ENCODE data around the gene SCPEP1. TPM values are rescaled to one million over a fixed set of nuclear protein-coding genes. Genes with fewer than 3 reads are reported as not detected.

Gene SCPEP1
- total RNA-seq, 3 donors from 2014 or later (not counting 1 experiment from before 2014, with no cell fraction given) = 28.7 to 37.2 (median 35.3) TPM

DNA sequence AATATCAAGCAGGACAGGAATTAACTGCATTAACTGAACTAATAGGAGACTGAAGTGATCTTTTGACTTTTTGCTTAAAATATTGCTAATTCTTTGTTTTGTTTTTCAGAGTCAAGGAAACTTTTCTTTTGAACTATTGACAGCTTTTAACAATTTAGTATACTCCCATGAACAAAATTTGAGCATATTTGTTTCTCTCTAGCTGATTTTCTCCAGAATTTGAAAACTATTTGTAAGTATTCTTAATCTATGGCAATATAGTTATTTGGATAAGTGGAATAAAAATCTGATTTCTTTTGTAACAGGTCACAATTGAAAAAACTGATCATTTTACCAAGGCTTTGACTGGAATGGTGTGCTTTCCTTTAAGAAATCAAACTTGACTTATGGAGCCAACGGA, 7.0 kb upstream of the SCPEP1 start:
- Mint-ChIP-seq H3K4me3 (no peak overlapping the region), H3K4me1 (no peaks in the 10 kb centered on the region), H3K9me3 (no peaks in the 10 kb centered on the region), H3K27ac (no peak overlapping the region), H3K27me3 (ENCODE audit: low read depth in 2 of 2) (peaks cover 9 to 24% of the 10 kb centered on the region in 2 donors), H3K36me3 (no peaks in the 10 kb centered on the region)
- Histone ChIP-seq H3K36me3 (ENCODE audit: control insufficient read depth, insufficient read depth, low read length) (no peaks in the 10 kb centered on the region), H3K4me3 (ENCODE audit: low read length) (no peak overlapping the region), H3K4me1 (ENCODE audit: control insufficient read depth, insufficient read depth, low read length) (no peaks in the 10 kb centered on the region), H3K27ac (ENCODE audit: low read length) (no peak overlapping the region), H3K9me3 (ENCODE audit: control insufficient read depth, insufficient read depth, low read length) (no peaks in the 10 kb centered on the region), H3K27me3 (ENCODE audit: control insufficient read depth, insufficient read depth, low read length) (no peaks in the 10 kb centered on the region)
- intact Hi-C loops (cut with micrococcal nuclease) = no loop called here
- DNase-seq (no peak), ATAC-seq (no peak)
- TF ChIP-seq, protein P1, sequence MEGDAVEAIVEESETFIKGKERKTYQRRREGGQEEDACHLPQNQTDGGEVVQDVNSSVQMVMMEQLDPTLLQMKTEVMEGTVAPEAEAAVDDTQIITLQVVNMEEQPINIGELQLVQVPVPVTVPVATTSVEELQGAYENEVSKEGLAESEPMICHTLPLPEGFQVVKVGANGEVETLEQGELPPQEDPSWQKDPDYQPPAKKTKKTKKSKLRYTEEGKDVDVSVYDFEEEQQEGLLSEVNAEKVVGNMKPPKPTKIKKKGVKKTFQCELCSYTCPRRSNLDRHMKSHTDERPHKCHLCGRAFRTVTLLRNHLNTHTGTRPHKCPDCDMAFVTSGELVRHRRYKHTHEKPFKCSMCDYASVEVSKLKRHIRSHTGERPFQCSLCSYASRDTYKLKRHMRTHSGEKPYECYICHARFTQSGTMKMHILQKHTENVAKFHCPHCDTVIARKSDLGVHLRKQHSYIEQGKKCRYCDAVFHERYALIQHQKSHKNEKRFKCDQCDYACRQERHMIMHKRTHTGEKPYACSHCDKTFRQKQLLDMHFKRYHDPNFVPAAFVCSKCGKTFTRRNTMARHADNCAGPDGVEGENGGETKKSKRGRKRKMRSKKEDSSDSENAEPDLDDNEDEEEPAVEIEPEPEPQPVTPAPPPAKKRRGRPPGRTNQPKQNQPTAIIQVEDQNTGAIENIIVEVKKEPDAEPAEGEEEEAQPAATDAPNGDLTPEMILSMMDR (IDR thresholded peaks at IDR 0.05) = no peak
- 89% methylated on average over 1 of the region's 1 CpG for WGBS (ENCODE audit: insufficient coverage)

GRCh38 chr17:56972111-56972730, 5.7 kb upstream of the SCPEP1 start:
- Mint-ChIP-seq H3K36me3 (no peaks in the 10 kb centered on the region), H3K4me3 (no peak overlapping the region), H3K4me1 (no peaks in the 10 kb centered on the region), H3K27me3 (ENCODE audit: low read depth in 2 of 2) (peaks cover 9 to 25% of the 10 kb centered on the region in 2 donors), H3K9me3 (no peaks in the 10 kb centered on the region), H3K27ac (no peak overlapping the region)
- TF ChIP-seq, protein P1 (IDR thresholded peaks at IDR 0.05) = no peak
- Histone ChIP-seq H3K4me1 (ENCODE audit: control insufficient read depth, insufficient read depth, low read length) (peaks cover 2% of the 10 kb centered on the region), H3K27me3 (ENCODE audit: control insufficient read depth, insufficient read depth, low read length) (no peaks in the 10 kb centered on the region), H3K27ac (ENCODE audit: low read length) (no peak overlapping the region), H3K36me3 (ENCODE audit: control insufficient read depth, insufficient read depth, low read length) (no peaks in the 10 kb centered on the region), H3K9me3 (ENCODE audit: control insufficient read depth, insufficient read depth, low read length) (no peaks in the 10 kb centered on the region), H3K4me3 (ENCODE audit: low read length) (no peak overlapping the region)
- WGBS (ENCODE audit: insufficient coverage) = 88% methylated on average over 6 of the region's 7 CpGs
- ATAC-seq (no peak), DNase-seq (no peak)
- intact Hi-C loops (cut with micrococcal nuclease) = no loop called here

DNA sequence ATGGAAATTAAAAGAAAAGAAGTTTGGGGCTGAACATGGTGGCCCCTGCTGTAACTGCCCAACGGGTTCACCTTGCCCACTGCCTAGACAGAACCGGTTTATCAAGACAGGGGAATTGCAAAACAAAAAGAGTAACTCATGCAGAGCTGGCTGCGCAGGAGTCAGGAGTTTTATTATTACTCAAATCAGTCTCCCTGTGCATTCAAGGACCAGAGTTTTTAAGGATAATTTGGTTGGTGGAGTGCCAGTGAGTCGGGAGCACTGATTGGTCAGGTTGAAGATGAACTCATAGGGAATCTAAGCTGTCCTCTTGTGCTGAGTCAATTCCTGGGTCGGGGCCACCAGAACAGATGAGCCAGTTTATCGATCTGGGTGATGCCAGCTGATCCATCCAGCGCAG, 4.4 kb upstream of the SCPEP1 start:
- no peaks in the 10 kb centered on the region for H3K9me3 ChIP-seq (ENCODE audit: control insufficient read depth, insufficient read depth, low read length)
- Mint-ChIP-seq H3K4me3 (no peak overlapping the region), H3K36me3 (no peaks in the 10 kb centered on the region), H3K4me1 (peaks cover 6 to 9% of the 10 kb centered on the region in 2 donors), H3K27me3 (ENCODE audit: low read depth in 2 of 2) (peaks cover 9 to 25% of the 10 kb centered on the region in 2 donors), H3K9me3 (no peaks in the 10 kb centered on the region), H3K27ac (no peak overlapping the region)
- no peak overlapping the region for H3K4me3 ChIP-seq (ENCODE audit: low read length)
- TF ChIP-seq, protein P1 (IDR thresholded peaks at IDR 0.05) = no peak
- intact Hi-C loops (cut with micrococcal nuclease) = no loop called here
- 89% methylated on average over 7 of the region's 7 CpGs for WGBS (ENCODE audit: insufficient coverage)
- DNase-seq = no peak
- no peaks in the 10 kb centered on the region for H3K27me3 ChIP-seq (ENCODE audit: control insufficient read depth, insufficient read depth, low read length)
- no peak for ATAC-seq
- H3K27ac ChIP-seq (ENCODE audit: low read length) = no peak overlapping the region
- no peaks in the 10 kb centered on the region for H3K36me3 ChIP-seq (ENCODE audit: control insufficient read depth, insufficient read depth, low read length)
- peaks cover 11% of the 10 kb centered on the region for H3K4me1 ChIP-seq (ENCODE audit: control insufficient read depth, insufficient read depth, low read length)

DNA sequence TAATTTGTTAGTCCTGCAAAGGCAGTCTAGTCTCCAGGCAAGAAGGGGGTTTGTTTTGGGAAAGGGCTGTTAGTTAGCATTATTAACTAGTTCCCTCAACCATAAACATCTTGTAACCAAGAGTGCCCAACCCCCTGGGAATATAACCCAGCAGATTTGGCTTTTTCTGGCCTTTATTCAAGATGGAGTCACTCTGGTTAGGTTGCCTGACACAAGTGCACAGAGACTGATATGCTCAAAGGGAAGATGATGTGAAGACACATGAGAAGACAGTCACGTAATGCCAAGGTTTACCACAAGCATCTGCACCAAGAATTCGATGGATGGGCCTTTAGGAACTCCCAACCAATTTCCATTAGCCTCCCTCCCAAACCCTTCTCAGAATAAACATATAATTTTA, 3.9 kb upstream of the SCPEP1 start:
- Histone ChIP-seq H3K4me1 (ENCODE audit: control insufficient read depth, insufficient read depth, low read length) (peaks cover 16% of the 10 kb centered on the region), H3K4me3 (ENCODE audit: low read length) (no peak overlapping the region), H3K36me3 (ENCODE audit: control insufficient read depth, insufficient read depth, low read length) (no peaks in the 10 kb centered on the region), H3K9me3 (ENCODE audit: control insufficient read depth, insufficient read depth, low read length) (no peaks in the 10 kb centered on the region), H3K27ac (ENCODE audit: low read length) (no peak overlapping the region), H3K27me3 (ENCODE audit: control insufficient read depth, insufficient read depth, low read length) (no peaks in the 10 kb centered on the region)
- no peak for DNase-seq
- Mint-ChIP-seq H3K9me3 (no peaks in the 10 kb centered on the region), H3K36me3 (no peaks in the 10 kb centered on the region), H3K27me3 (ENCODE audit: low read depth in 2 of 2) (peaks cover 9 to 24% of the 10 kb centered on the region in 2 donors), H3K4me1 (peaks cover 11 to 14% of the 10 kb centered on the region in 2 donors), H3K27ac (no peak overlapping the region), H3K4me3 (no peak overlapping the region)
- TF ChIP-seq, protein P1 (IDR thresholded peaks at IDR 0.05) = no peak
- no peak for ATAC-seq
- 81% methylated on average over 2 of the region's 2 CpGs for WGBS (ENCODE audit: insufficient coverage)
- intact Hi-C loops (cut with micrococcal nuclease) = no loop called here
